Endodermal cell (in vitro differentiated cells): Measurements from ENCODE around the gene CEP135. TPM values are rescaled to one million over a fixed set of nuclear protein-coding genes. Genes with fewer than 3 reads are reported as not detected.
A peak's percentile ranks its signal among the peaks of the same experiment; 100 is the strongest.
"Not testable (repeated sequence)": the region's sequence is repeated elsewhere in the genome, so short reads cannot be mapped to it uniquely, and the experiment has no call there.

Experiments
- DNase-seq: peaks from one replicate; pipeline ENCODE4 v3.0.0-alpha.2; 2017
- H3K27ac ChIP-seq: 2 replicates; pipeline ENCODE4 v1.5.1; 2013; ENCODE audit warnings: mild to moderate bottlenecking, low read depth, low read length, moderate library complexity
- H3K27me3 ChIP-seq: 2 replicates; pipeline ENCODE4 v1.6.1; 2013; ENCODE audit warnings: mild to moderate bottlenecking, low read length, moderate library complexity; ENCODE audit not compliant: insufficient read depth, control insufficient read depth, poor library complexity, severe bottlenecking
- H3K36me3 ChIP-seq: 2 replicates; pipeline ENCODE4 v1.7.0; 2013; ENCODE audit warnings: mild to moderate bottlenecking, low read length, moderate library complexity; ENCODE audit not compliant: control insufficient read depth, insufficient read depth
- H3K4me1 ChIP-seq: one replicate; pipeline ENCODE4 v1.7.0; 2013; ENCODE audit warnings: low read length; ENCODE audit not compliant: control insufficient read depth, insufficient read depth
- H3K4me3 ChIP-seq: 2 replicates; pipeline ENCODE4 v1.5.1; 2013; ENCODE audit warnings: mild to moderate bottlenecking, low read length, moderate library complexity
- H3K9ac ChIP-seq: 2 replicates; pipeline ENCODE4 v1.6.1; 2013; ENCODE audit warnings: mild to moderate bottlenecking, low read length, moderate library complexity; ENCODE audit not compliant: poor library complexity, severe bottlenecking; ENCODE audit errors: extremely low read depth
- H3K9me3 ChIP-seq: 2 replicates; pipeline ENCODE4 v1.6.1; 2013; ENCODE audit warnings: mild to moderate bottlenecking, low read length, moderate library complexity; ENCODE audit not compliant: control insufficient read depth
- H3K27ac Mint-ChIP-seq: 2 replicates; pipeline ENCODE4 v1.8.0; 2020; ENCODE audit warnings: mixed read lengths
- H3K27me3 Mint-ChIP-seq: 2 replicates; pipeline ENCODE4 v1.8.0; 2021; ENCODE audit warnings: mild to moderate bottlenecking, mixed read lengths; ENCODE audit not compliant: insufficient read depth
- H3K36me3 Mint-ChIP-seq: 2 replicates; pipeline ENCODE4 v1.8.0; 2020; ENCODE audit warnings: low read depth, mixed read lengths
- H3K4me1 Mint-ChIP-seq: 2 replicates; pipeline ENCODE4 v1.8.0; 2020; ENCODE audit warnings: mixed read lengths
- H3K4me3 Mint-ChIP-seq: 2 replicates; pipeline ENCODE4 v1.8.0; 2020; ENCODE audit warnings: mild to moderate bottlenecking, moderate library complexity, mixed read lengths
- H3K9me3 Mint-ChIP-seq: 2 replicates; pipeline ENCODE4 v1.8.0; 2020; ENCODE audit warnings: mild to moderate bottlenecking, mixed read lengths
- CTCF ChIP-seq: fragments of 200-600 bp; sonication (generic); conservative IDR thresholded peaks from 2 replicates; pipeline ENCODE4 v1.5.0; 2021; ENCODE audit warnings: antibody characterized with exemption, mild to moderate bottlenecking
- WGBS, 2 experiments: methylation state at CpG; one replicate each; pipeline versions ENCODE4 v1.1.5 to v1.1.7; 2013; ENCODE audit warnings: missing lambda C conversion rate in 2 of 2, mixed read lengths in 1 of 2; ENCODE audit not compliant: insufficient coverage in 1 of 2, insufficient read length in 1 of 2; 5-methylcytosine and 5-hydroxymethylcytosine counted together
- total RNA-seq, 2 donors: library from RNA; stranded (reverse); fragmentation: NEBNext Ultra II Directional in 1 of 2; extraction: Animal tissue kit (Norgen Biotek cat#: 25700) in 1 of 2; gene quantifications; 2 replicates in 1 of 2; 3 replicates in 1 of 2; pipeline ENCODE4 v1.2.1, GENCODE V29; 2021

Gene CEP135
- total RNA-seq, 2 donors from 2014 or later = 28.0 to 37.4 TPM

- no peaks in the 10 kb centered on the region for H3K9me3 ChIP-seq
- H3K27ac ChIP-seq = no peak overlapping the region
- H3K27me3 Mint-ChIP-seq = no peaks in the 10 kb centered on the region
- H3K4me3 ChIP-seq = no peak overlapping the region
- no peak overlapping the region for H3K27ac Mint-ChIP-seq
- no peaks in the 10 kb centered on the region for H3K9me3 Mint-ChIP-seq
- H3K27me3 ChIP-seq = no peaks in the 10 kb centered on the region
- no peak for TF ChIP-seq CTCF
- peaks cover 6% of the 10 kb centered on the region for H3K4me1 Mint-ChIP-seq
- no peak overlapping the region for H3K4me3 Mint-ChIP-seq
- peaks cover 80% of the 10 kb centered on the region for H3K36me3 Mint-ChIP-seq
- no peak overlapping the region for H3K9ac ChIP-seq
- peaks cover 60% of the 10 kb centered on the region for H3K36me3 ChIP-seq
- H3K4me1 ChIP-seq = no peaks in the 10 kb centered on the region
- no peak for DNase-seq
Measured at GRCh38 chr4:55959655-55960054, 10.9 kb downstream of the CEP135 start.

- no peak overlapping the region for H3K4me3 Mint-ChIP-seq
- Histone ChIP-seq H3K9me3 (no peaks in the 10 kb centered on the region), H3K9ac (no peak overlapping the region), H3K36me3 (peaks cover 31% of the 10 kb centered on the region), H3K4me1 (peaks cover 6% of the 10 kb centered on the region), H3K4me3 (no peak overlapping the region), H3K27ac (no peak overlapping the region), H3K27me3 (no peaks in the 10 kb centered on the region)
- no peak overlapping the region for H3K27ac Mint-ChIP-seq
- H3K36me3 Mint-ChIP-seq = peaks cover 67% of the 10 kb centered on the region
- H3K4me1 Mint-ChIP-seq = peaks cover 6% of the 10 kb centered on the region
- H3K27me3 Mint-ChIP-seq = no peaks in the 10 kb centered on the region
- H3K9me3 Mint-ChIP-seq = no peaks in the 10 kb centered on the region
- no peak for TF ChIP-seq CTCF
- no peak for DNase-seq
- WGBS, 2 experiments = 99 to 100% methylated on average over 2 to 3 of the region's 3 CpGs
Measured at GRCh38 chr4:55964046-55964445, 15.3 kb downstream of the CEP135 start.

- Histone ChIP-seq H3K4me1 (peaks cover 6% of the 10 kb centered on the region), H3K36me3 (peaks cover 17% of the 10 kb centered on the region), H3K9ac (no peak overlapping the region), H3K27me3 (no peaks in the 10 kb centered on the region), H3K4me3 (no peak overlapping the region), H3K9me3 (no peaks in the 10 kb centered on the region), H3K27ac (no peak overlapping the region)
- WGBS, 2 experiments = 87 to 93% methylated on average over 3 to 4 of the region's 4 CpGs
- no peak for TF ChIP-seq CTCF
- no peak overlapping the region for H3K4me3 Mint-ChIP-seq
- no peak for DNase-seq
- H3K27ac Mint-ChIP-seq = peak overlapping the region; percentile 72
- peaks cover 6% of the 10 kb centered on the region for H3K4me1 Mint-ChIP-seq
- H3K36me3 Mint-ChIP-seq = peaks cover 59% of the 10 kb centered on the region
- H3K27me3 Mint-ChIP-seq = no peaks in the 10 kb centered on the region
- H3K9me3 Mint-ChIP-seq = no peaks in the 10 kb centered on the region
Measured at GRCh38 chr4:55965585-55965984, 16.8 kb downstream of the CEP135 start.

GRCh38 chr4:55966324-55966723 lies 17.6 kb downstream of the CEP135 start:
- not testable (repeated sequence) for H3K4me3 ChIP-seq, H3K27ac Mint-ChIP-seq, H3K4me1 ChIP-seq, H3K4me1 Mint-ChIP-seq, DNase-seq, H3K9ac ChIP-seq, H3K27me3 Mint-ChIP-seq, H3K27ac ChIP-seq, H3K27me3 ChIP-seq, H3K9me3 ChIP-seq, H3K9me3 Mint-ChIP-seq, H3K4me3 Mint-ChIP-seq
- peaks cover 16% of the 10 kb centered on the region for H3K36me3 ChIP-seq
- H3K36me3 Mint-ChIP-seq = peaks cover 56% of the 10 kb centered on the region
- WGBS, 2 experiments = 88 to 97% methylated on average over 1 to 5 of the region's 5 CpGs
